ENCODE results near the gene PRKD2. TPM values are rescaled to one million over a fixed set of nuclear protein-coding genes. Genes with fewer than 3 reads are reported as not detected.

PRKD2 gene
- total RNA-seq, 1 experiment from 2014 or later: 45.1 TPM

DNA sequence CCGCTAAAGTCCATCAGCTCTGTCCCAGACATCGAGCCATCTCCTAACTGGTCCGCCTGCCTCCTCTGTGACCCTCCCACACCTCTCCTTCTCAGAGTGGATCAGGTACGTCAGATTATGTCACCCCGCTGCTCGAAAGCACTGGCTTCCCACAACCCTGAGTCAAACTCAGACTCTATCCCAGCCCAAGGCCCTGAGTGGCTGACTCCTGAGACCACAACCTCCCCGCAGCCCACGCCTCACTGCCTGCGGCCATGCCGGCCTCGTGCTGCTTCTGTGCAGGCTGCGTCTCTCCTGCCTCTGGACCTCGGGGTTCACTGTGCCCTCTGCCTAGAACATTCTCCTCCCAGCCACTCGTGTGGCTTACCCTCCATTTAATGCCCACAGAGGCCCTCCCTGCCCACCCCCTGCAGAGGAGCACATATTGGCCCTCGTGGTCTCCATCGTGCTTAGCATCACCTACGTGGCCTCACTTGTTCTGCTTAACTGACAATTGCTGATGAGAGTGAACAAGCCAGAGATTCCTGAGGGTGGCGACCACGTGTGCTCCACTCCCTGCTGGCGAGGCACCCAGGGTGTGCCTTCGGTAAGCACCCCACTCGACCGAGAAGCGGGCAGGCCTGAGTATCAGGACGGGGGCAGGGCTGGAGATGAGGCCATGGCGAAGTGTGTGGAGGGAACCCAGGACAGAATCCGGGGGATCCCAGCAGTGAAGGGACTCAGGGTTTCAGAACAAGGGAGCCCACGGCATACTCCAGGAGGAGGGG is 15.4 kb upstream of the PRKD2 start:
- intact Hi-C loops (cut with micrococcal nuclease; ENCODE audit: unreplicated experiment): no loop called here
- no peak for DNase-seq (ENCODE audit: low spot score)
- Histone ChIP-seq H3K4me1 (ENCODE audit: insufficient read depth, low read length, poor library complexity, severe bottlenecking) (no peaks in the 10 kb centered on the region), H3K36me3 (ENCODE audit: insufficient read depth, low read length, poor library complexity, severe bottlenecking) (peaks cover 86% of the 10 kb centered on the region), H3K27ac (ENCODE audit: low read depth, low read length, poor library complexity, severe bottlenecking) (no peak overlapping the region), H3K27me3 (replicated peaks; ENCODE audit: insufficient read depth, low read depth, low read length, poor library complexity) (no peaks in the 10 kb centered on the region), H3K4me3 (ENCODE audit: low read depth, low read length, poor library complexity, severe bottlenecking) (no peak overlapping the region), H3K9me3 (ENCODE audit: low read depth, low read length, poor library complexity, severe bottlenecking) (no peaks in the 10 kb centered on the region)
- ChIA-PET CTCF (interaction anchor here (0.6 kb wide), 1 partner anchor 199 kb away, joined by 10 read pairs; no protein-coding TSS in a partner anchor), POLR2A (ENCODE audit: low non-redundant PET) (no interaction called here)
- TF ChIP-seq, protein P1, sequence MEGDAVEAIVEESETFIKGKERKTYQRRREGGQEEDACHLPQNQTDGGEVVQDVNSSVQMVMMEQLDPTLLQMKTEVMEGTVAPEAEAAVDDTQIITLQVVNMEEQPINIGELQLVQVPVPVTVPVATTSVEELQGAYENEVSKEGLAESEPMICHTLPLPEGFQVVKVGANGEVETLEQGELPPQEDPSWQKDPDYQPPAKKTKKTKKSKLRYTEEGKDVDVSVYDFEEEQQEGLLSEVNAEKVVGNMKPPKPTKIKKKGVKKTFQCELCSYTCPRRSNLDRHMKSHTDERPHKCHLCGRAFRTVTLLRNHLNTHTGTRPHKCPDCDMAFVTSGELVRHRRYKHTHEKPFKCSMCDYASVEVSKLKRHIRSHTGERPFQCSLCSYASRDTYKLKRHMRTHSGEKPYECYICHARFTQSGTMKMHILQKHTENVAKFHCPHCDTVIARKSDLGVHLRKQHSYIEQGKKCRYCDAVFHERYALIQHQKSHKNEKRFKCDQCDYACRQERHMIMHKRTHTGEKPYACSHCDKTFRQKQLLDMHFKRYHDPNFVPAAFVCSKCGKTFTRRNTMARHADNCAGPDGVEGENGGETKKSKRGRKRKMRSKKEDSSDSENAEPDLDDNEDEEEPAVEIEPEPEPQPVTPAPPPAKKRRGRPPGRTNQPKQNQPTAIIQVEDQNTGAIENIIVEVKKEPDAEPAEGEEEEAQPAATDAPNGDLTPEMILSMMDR (conservative IDR thresholded peaks at IDR 0.05; ENCODE audit: low read depth, low read length): no peak
- TF ChIP-seq EZH2 (IDR thresholded peaks at IDR 0.05; ENCODE audit: borderline replicate concordance, low read depth, low read length, poor library complexity, severe bottlenecking): no peak
- no TSS peak for BruUV-seq (replicated peaks)

DNA sequence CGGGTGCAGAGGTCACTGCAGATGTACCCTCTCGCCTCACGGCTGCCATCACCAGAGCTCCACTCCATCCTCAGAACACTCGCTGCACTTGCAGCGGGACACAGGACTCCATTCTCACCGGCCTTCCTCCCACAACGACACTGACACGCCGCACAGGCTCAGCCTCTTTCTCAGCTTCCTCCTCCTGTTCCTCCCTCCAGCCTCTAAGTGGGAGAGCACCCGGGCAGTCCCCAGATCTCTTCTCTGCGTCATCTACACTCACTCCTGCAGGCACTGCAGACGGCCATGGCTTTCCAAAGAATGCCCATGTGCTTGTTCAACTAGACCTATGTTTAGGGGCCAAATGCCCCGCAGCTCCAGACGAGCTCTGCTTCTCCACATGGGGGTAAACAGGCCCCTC is 14.7 kb upstream of the PRKD2 start:
- no peak overlapping the region for H3K4me3 ChIP-seq (ENCODE audit: low read depth, low read length, poor library complexity, severe bottlenecking)
- intact Hi-C loops (cut with micrococcal nuclease; ENCODE audit: unreplicated experiment): no loop called here
- ChIA-PET CTCF (no interaction called here), POLR2A (ENCODE audit: low non-redundant PET) (no interaction called here)
- H3K4me1 ChIP-seq (ENCODE audit: insufficient read depth, low read length, poor library complexity, severe bottlenecking): no peaks in the 10 kb centered on the region
- H3K9me3 ChIP-seq (ENCODE audit: low read depth, low read length, poor library complexity, severe bottlenecking): no peaks in the 10 kb centered on the region
- H3K27me3 ChIP-seq (replicated peaks; ENCODE audit: insufficient read depth, low read depth, low read length, poor library complexity): no peaks in the 10 kb centered on the region
- H3K27ac ChIP-seq (ENCODE audit: low read depth, low read length, poor library complexity, severe bottlenecking): no peak overlapping the region
- no peak for TF ChIP-seq EZH2 (IDR thresholded peaks at IDR 0.05; ENCODE audit: borderline replicate concordance, low read depth, low read length, poor library complexity, severe bottlenecking)
- TF ChIP-seq, protein P1 (conservative IDR thresholded peaks at IDR 0.05; ENCODE audit: low read depth, low read length): no peak
- no peak for DNase-seq (ENCODE audit: low spot score)
- no TSS peak for BruUV-seq (replicated peaks)
- H3K36me3 ChIP-seq (ENCODE audit: insufficient read depth, low read length, poor library complexity, severe bottlenecking): peaks cover 88% of the 10 kb centered on the region

DNA sequence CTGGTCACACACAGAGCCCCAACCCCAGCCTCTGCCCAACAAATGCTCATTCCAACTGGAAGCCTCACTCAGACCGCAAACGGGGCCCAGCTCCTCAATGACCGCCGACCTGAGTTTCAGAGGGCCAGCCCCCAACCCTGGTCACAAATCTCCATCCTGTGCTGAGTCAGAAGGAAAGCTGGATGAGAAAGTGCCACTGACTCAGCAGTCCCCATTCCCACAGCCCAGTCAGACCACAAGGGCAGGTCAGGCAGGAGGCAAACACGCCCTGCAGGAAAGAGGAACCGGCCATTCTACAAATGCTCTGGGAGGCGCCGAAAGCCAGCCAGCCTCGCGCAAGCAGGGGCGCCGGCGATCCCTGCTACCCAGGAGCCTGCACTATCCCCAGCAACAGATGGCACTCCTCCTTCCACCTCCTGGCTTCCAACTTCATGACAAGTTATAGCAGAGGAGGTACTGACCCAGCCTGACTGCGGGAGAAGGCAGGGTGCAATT is 14.1 kb upstream of the PRKD2 start:
- CTCF ChIA-PET: no interaction called here
- Histone ChIP-seq H3K4me1 (ENCODE audit: insufficient read depth, low read length, poor library complexity, severe bottlenecking) (no peaks in the 10 kb centered on the region), H3K27me3 (replicated peaks; ENCODE audit: insufficient read depth, low read depth, low read length, poor library complexity) (no peaks in the 10 kb centered on the region), H3K36me3 (ENCODE audit: insufficient read depth, low read length, poor library complexity, severe bottlenecking) (peaks cover 92% of the 10 kb centered on the region), H3K9me3 (ENCODE audit: low read depth, low read length, poor library complexity, severe bottlenecking) (no peaks in the 10 kb centered on the region), H3K4me3 (ENCODE audit: low read depth, low read length, poor library complexity, severe bottlenecking) (no peak overlapping the region), H3K27ac (ENCODE audit: low read depth, low read length, poor library complexity, severe bottlenecking) (no peak overlapping the region)
- POLR2A ChIA-PET (ENCODE audit: low non-redundant PET): no interaction called here
- intact Hi-C loops (cut with micrococcal nuclease; ENCODE audit: unreplicated experiment): no loop called here
- no peak for DNase-seq (ENCODE audit: low spot score)
- BruUV-seq (replicated peaks): no TSS peak
- TF ChIP-seq, protein P1 (conservative IDR thresholded peaks at IDR 0.05; ENCODE audit: low read depth, low read length): no peak
- no peak for TF ChIP-seq EZH2 (IDR thresholded peaks at IDR 0.05; ENCODE audit: borderline replicate concordance, low read depth, low read length, poor library complexity, severe bottlenecking)

All from A673 (cell line).